Pancreas (tissue), 10 donors: Measurements from ENCODE around the gene ENDOG. TPM values are rescaled to one million over a fixed set of nuclear protein-coding genes. Genes with fewer than 3 reads are reported as not detected.

Source experiments
- ATAC-seq, 4 donors: fragments of 200-7000 bp; cut with Tn5 transposase; one replicate each; pipeline versions ENCODE4 v1.8.0 to v1.9.1; 2020; ENCODE audit warnings: mild to moderate bottlenecking in 4 of 4, moderate library complexity in 4 of 4
- DNase-seq, 6 donors: peaks; one replicate each; pipeline ENCODE4 v3.0.0-alpha.2; 2020
- FAIRE-seq: peaks from 2 replicates; lab custom pipeline; 2012; peaks lifted over from hg19 to GRCh38; lab: Jason Lieb, UNC
- H3K27ac ChIP-seq, 4 donors: fragments of 200-600 bp; sonication (generic); 1 replicate in 3 of 4; 2 replicates in 1 of 4; pipeline versions ENCODE4 v1.5.0 to v1.8.0; 2020
- H3K27me3 ChIP-seq, 4 donors: fragments of 200-600 bp; one replicate each; pipeline ENCODE4 v1.8.0; 2021
- H3K36me3 ChIP-seq, 3 donors: fragments of 200-600 bp; sonication (generic) in 1 of 3; one replicate each; pipeline versions ENCODE4 v1.5.0 to v1.8.0; 2020 to 2021
- H3K4me1 ChIP-seq, 3 donors: fragments of 200-600 bp; one replicate each; pipeline ENCODE4 v1.8.0; 2021
- H3K4me3 ChIP-seq, 4 donors: fragments of 200-600 bp; sonication (generic) in 2 of 4; one replicate each; pipeline versions ENCODE4 v1.5.0 to v1.8.0; 2020 to 2021
- H3K9me3 ChIP-seq, 4 donors: fragments of 200-600 bp; one replicate each; pipeline ENCODE4 v1.8.0; 2021
- WGBS, 2 donors: extraction: QIAGEN DNeasy Blood & Tissue Kit; methylation state at CpG; one replicate each; pipeline ENCODE4 v1.1.7; 2013; 5-methylcytosine and 5-hydroxymethylcytosine counted together
- intact Hi-C, 3 donors: fragments of 100-400 bp; cut with DNase I; formaldehyde crosslinking; loops; one replicate each; pipeline versions ENCODE4 v1.11.1 to v1.14.2; 2022
- polyA plus RNA-seq, 2 donors: library from polyadenylated mRNA; stranded (reverse); fragments of 200-250 nt; gene quantifications; one replicate each; pipeline ENCODE4 v1.2.3, GENCODE V29; 2013
- total RNA-seq, 6 donors: library from RNA; stranded (reverse); fragmentation: NEBNext Ultra II Directional in 4 of 6; extraction: Animal tissue kit (Norgen Biotek cat#: 25700) in 4 of 6; gene quantifications; one replicate each; pipeline versions ENCODE4 v1.2.1 to v1.2.4, GENCODE V29; 2021 to 2023
- TF ChIP-seq, protein P1 (sequence below), 4 donors: fragments of 200-600 bp; sonication (generic) in 3 of 4; IDR thresholded peaks; one replicate each; pipeline versions ENCODE4 v1.5.0 to v1.8.0; 2021; ENCODE audit warnings: antibody characterized with exemption in 4 of 4
- donor health status: healthy with polysubstance abuse.
- donor health status: DM: no; HTN: no; CAD: no; lungs with moderate emphysema.
- donor health status: DM: no; HTN: no; CAD: no.
- donor health status: control.
- donor health status: control.
- donor health status: Bipolar disorder and iron deficiency.
- donor health status: DM: yes; HTN: yes; CAD: no.
- donor health status: DM: no; HTN: no; CAD: no.
- donor health status: DM: no; HTN: no; CAD: no.
- donor health status: DM: yes; HTN: yes; CAD: no.

ENDOG gene
- total and polyA plus RNA-seq, 8 donors = 12.2 to 23.0 (median 14.3) TPM

DNA sequence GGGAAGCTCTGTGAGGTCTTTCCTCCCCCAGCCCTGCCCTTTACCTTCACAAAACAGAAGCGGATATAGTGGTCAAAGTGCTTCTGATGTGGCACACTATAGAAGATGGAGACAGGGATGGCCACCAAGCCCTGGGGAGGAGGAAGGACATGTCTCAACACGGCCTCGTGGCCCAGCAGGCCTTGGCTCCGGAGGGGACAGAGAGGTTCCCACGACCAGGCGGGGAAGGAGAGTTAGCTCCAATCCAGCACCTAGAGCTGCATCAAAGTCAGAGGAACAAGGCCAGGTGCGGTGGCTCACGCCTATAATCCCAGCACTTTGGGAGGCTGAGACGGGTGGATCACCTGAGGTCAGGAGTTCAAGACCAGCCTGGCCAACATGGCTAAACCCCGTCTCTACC is 15.4 kb downstream of the ENDOG start:
- Histone ChIP-seq H3K9me3 (no peaks in the 10 kb centered on the region), H3K4me1 (peaks cover 0 to 8% (median 3%) of the 10 kb centered on the region in 3 donors), H3K36me3 (no peaks in the 10 kb centered on the region), H3K27me3 (no peaks in the 10 kb centered on the region), H3K27ac (no peak overlapping the region), H3K4me3 (no peak overlapping the region)
- WGBS, 2 donors = 91 to 96% methylated on average over 10 of the region's 10 CpGs
- DNase-seq (peak in 1 of 6 donors; percentile 30), FAIRE-seq (no peak), ATAC-seq (no peak)
- intact Hi-C loops = no loop called here
- TF ChIP-seq, protein P1, sequence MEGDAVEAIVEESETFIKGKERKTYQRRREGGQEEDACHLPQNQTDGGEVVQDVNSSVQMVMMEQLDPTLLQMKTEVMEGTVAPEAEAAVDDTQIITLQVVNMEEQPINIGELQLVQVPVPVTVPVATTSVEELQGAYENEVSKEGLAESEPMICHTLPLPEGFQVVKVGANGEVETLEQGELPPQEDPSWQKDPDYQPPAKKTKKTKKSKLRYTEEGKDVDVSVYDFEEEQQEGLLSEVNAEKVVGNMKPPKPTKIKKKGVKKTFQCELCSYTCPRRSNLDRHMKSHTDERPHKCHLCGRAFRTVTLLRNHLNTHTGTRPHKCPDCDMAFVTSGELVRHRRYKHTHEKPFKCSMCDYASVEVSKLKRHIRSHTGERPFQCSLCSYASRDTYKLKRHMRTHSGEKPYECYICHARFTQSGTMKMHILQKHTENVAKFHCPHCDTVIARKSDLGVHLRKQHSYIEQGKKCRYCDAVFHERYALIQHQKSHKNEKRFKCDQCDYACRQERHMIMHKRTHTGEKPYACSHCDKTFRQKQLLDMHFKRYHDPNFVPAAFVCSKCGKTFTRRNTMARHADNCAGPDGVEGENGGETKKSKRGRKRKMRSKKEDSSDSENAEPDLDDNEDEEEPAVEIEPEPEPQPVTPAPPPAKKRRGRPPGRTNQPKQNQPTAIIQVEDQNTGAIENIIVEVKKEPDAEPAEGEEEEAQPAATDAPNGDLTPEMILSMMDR (IDR thresholded peaks at IDR 0.05) = no peak

DNA sequence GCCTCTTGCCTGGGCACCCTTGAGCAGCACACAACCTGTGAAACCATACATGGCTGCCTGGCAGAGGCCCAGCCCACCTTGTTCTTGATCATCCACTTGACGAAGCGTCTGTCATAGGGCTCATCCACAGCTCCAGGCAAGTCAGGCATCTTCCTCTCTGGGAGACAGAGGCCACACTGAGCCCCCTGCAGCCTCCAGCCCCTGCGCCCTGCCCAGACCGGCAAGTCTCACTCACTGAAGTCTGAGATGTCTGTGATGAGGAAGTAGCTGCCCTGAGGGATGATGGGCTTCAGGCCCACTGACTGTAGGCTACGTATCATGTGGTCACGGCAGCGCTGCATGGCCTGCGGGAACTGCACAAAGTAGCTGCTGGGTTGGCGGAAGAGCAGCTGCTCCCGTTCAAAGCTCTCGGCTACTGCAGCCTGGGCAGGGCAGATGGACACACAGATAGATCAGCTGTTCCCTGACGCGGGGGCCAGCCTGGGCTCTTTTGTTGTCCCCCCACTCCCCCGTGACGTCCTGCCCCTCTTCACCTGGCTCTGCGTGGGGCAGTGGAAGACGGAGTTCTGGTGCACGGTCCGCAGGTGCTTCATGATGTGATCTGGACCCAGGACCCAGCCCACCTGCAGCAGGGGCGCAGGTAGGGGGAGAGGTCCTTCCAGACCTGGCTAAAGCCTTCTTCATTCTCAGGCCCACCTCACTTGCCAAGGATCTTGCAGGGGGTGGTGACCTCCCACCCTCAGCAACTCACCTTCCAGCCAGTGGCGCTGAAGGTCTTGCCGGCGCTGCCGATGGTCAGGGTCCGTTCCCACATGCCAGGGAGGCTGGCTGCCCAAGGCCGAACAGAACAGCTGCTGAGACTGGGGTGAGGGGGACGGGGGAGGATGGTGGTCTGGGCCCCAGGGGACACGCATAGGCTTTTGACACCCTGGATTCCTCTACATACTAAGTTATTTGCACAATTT is 17.2 kb downstream of the ENDOG start:
- 95 to 96% methylated on average over 28 of the region's 28 CpGs for WGBS, 2 donors
- intact Hi-C loops = no loop called here
- Histone ChIP-seq H3K9me3 (no peaks in the 10 kb centered on the region), H3K4me3 (no peak overlapping the region), H3K27ac (no peak overlapping the region), H3K4me1 (no peaks in the 10 kb centered on the region), H3K27me3 (no peaks in the 10 kb centered on the region), H3K36me3 (no peaks in the 10 kb centered on the region)
- TF ChIP-seq, protein P1 (IDR thresholded peaks at IDR 0.05) = no peak
- peak in 1 of 6 donors; percentile 60 for DNase-seq
- no peak for ATAC-seq
- no peak for FAIRE-seq

DNA sequence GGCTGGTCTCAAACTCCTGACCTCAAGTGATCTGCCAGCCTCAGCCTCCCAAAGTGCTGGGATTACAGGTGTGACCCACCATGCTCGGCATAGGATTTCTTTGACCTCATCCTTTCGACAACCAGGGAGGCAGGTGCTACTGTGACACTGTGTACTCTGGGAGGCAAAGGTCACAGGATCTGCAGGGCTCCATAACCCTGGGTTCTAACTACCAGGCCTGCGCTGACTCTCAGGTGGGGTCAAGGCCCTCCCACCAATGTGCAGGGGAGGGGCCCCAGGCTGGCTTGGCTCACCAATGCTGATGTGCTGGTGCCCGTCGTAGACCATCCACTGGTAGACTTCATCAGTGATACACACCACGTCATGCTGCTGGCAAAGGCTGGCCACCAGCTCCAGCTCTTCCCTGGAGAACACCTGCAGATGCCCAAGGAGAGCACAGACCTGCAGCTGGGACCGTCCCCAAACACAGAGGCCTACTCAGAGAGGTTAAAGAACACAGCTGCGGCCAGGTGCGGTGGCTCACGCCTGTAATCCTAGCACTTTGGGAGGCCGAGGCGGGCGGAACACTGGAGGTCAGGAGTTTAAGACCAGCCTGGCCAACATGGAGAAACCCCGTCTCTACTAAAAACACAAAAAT is 18.3 kb downstream of the ENDOG start:
- DNase-seq (peak in 1 of 6 donors; percentile 35), FAIRE-seq (no peak), ATAC-seq (no peak)
- Histone ChIP-seq H3K27me3 (no peaks in the 10 kb centered on the region), H3K4me1 (no peaks in the 10 kb centered on the region), H3K27ac (no peak overlapping the region), H3K9me3 (no peaks in the 10 kb centered on the region), H3K4me3 (no peak overlapping the region), H3K36me3 (no peaks in the 10 kb centered on the region)
- TF ChIP-seq, protein P1 (IDR thresholded peaks at IDR 0.05) = no peak
- WGBS, 2 donors = 88 to 92% methylated on average over 14 of the region's 14 CpGs
- intact Hi-C loops = no loop called here

DNA sequence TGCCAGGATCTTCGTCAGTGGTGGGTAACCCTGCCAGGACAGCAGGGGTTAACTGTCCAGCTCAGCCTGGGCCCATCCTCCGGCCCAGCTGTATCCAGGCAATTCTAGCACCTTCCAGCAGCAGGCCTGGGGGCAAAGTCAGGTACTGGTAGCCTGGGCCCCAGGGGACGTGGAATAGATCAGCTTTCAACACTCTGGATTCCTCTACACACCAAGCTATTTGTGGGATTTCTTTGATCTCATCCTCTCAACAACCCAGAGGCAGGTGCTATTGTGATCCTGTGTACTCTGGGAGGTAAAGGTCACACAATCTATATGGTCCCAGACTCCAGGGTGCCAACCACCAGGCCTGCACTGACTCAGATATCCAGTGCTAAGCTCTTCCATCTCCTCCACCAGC is 20.0 kb downstream of the ENDOG start:
- no peak overlapping the region for H3K4me3 ChIP-seq
- WGBS, 2 donors = 68 to 78% methylated on average over 3 of the region's 3 CpGs
- H3K27ac ChIP-seq = no peak overlapping the region
- intact Hi-C loops = no loop called here
- TF ChIP-seq, protein P1 (IDR thresholded peaks at IDR 0.05) = no peak
- no peak for DNase-seq
- H3K4me1 ChIP-seq = no peaks in the 10 kb centered on the region
- H3K9me3 ChIP-seq = no peaks in the 10 kb centered on the region
- H3K36me3 ChIP-seq = no peaks in the 10 kb centered on the region
- no peaks in the 10 kb centered on the region for H3K27me3 ChIP-seq
- FAIRE-seq = no peak
- no peak for ATAC-seq
